ENCODE data around the gene C19orf81. TPM values are rescaled to one million over a fixed set of nuclear protein-coding genes. Genes with fewer than 3 reads are reported as not detected.
A peak's percentile ranks its signal among the peaks of the same experiment; 100 is the strongest.

The C19orf81 gene
- total and polyA plus RNA-seq, 9 of the 15 experiments (the other 6 are each of a cell fraction or from before 2014, with no cell fraction given): 2.5 to 42.9 (median 33.0) TPM; not detected in 4

- no peak for TF ChIP-seq FOXO4 (CRISPR knock-in tag; IDR thresholded peaks at IDR 0.05)
- TF ChIP-seq HMGXB4 (CRISPR knock-in tag; IDR thresholded peaks at IDR 0.05): peak; percentile 36; the same call in 1 of the 2 replicates
- TF ChIP-seq L3MBTL2 (IDR thresholded peaks at IDR 0.05): peak; percentile 95
- peak; percentile 62 for TF ChIP-seq EGR1 (conservative IDR thresholded peaks at IDR 0.05)
- no peak; a peak in 2 of 4 replicates for TF ChIP-seq FOXK2 (conservative IDR thresholded peaks at IDR 0.05 in 1 of 2, IDR thresholded peaks at IDR 0.05 in 1 of 2; ENCODE audit: low read depth in 2 of 2)
- TF ChIP-seq E2F3 (CRISPR knock-in tag; IDR thresholded peaks at IDR 0.05): no peak
- no peak for TF ChIP-seq MAFG (tag; conservative IDR thresholded peaks at IDR 0.05)
- peak; percentile 89 for TF ChIP-seq MAX (CRISPR knock-in tag; IDR thresholded peaks at IDR 0.05)
- 0 out of 2 replicates have a peak, but pooled peaks have one; percentile 76 for TF ChIP-seq SRSF3 (IDR thresholded peaks at IDR 0.05; ENCODE audit: insufficient read depth, low read length)
- TF ChIP-seq RBBP5 (IDR thresholded peaks at IDR 0.05; ENCODE audit: borderline replicate concordance, insufficient read depth, low read length, poor library complexity, severe bottlenecking): no peak
- TF ChIP-seq ZBTB17 (CRISPR knock-in tag; IDR thresholded peaks at IDR 0.05): peak; percentile 84
- TF ChIP-seq USF1 (CRISPR knock-in tag; IDR thresholded peaks at IDR 0.05): peak; percentile 47; the same call in 1 of the 2 replicates
- TF ChIP-seq BDP1 (IDR thresholded peaks at IDR 0.05; ENCODE audit: insufficient read depth, insufficient read length): no peak
- TF ChIP-seq PHB2 (IDR thresholded peaks at IDR 0.05; ENCODE audit: low read depth): 0 out of 2 replicates have a peak, but pooled peaks have one; percentile 42
- TF ChIP-seq ATF7 (IDR thresholded peaks at IDR 0.05): peak; percentile 67
- peak; percentile 39 for TF ChIP-seq PRDM10 (IDR thresholded peaks at IDR 0.05; ENCODE audit: partially characterized antibody)
Measured at GRCh38 chr19:50658441-50659317, 9.4 kb downstream of the C19orf81 start (continued).

Measured in K562 (cell line).